K562 (cell line): ENCODE results near the gene RIOX2. TPM values are rescaled to one million over a fixed set of nuclear protein-coding genes. Genes with fewer than 3 reads are reported as not detected.

Source experiments
- ARID1B ChIP-seq: fragments of 450-650 bp; IDR thresholded peaks from 2 replicates; pipeline ENCODE4 v1.6.1; 2016; ENCODE audit warnings: antibody characterized with exemption, mild to moderate bottlenecking, inconsistent platforms
- BACH1 ChIP-seq: fragments of 200-800 bp; sonication (Bioruptor generic); IDR thresholded peaks from 2 replicates; pipeline ENCODE4 v1.6.1; 2016; ENCODE audit warnings: missing genetic modification characterization, missing compliant biosample characterization
- CBFA2T2 ChIP-seq: fragments of 450-650 bp; conservative IDR thresholded peaks from 2 replicates; pipeline ENCODE4 v1.6.1; 2017; ENCODE audit warnings: mild to moderate bottlenecking
- CEBPB ChIP-seq: fragments of 450-650 bp; IDR thresholded peaks from 2 replicates; pipeline ENCODE4 v1.6.1; 2016; ENCODE audit warnings: missing genetic modification characterization, missing compliant biosample characterization
- DMBX1 ChIP-seq: fragments of 250-450 bp; sonication (Bioruptor Pico); IDR thresholded peaks from 2 replicates; pipeline ENCODE4 v1.8.0; 2022; ENCODE audit warnings: inconsistent platforms, mild to moderate bottlenecking, moderate library complexity, borderline replicate concordance
- DPF2 ChIP-seq: fragments of 450-650 bp; IDR thresholded peaks from 2 replicates; pipeline ENCODE4 v1.6.1; 2016
- ETV5 ChIP-seq: sonication (generic); formaldehyde crosslinking; IDR thresholded peaks from 2 replicates; pipeline ENCODE4 v1.4.0; 2020; ENCODE audit warnings: low read depth, mild to moderate bottlenecking, missing genetic modification reagents
- FOXM1 ChIP-seq, 2 experiments: fragments of 450-650 bp in 1 of 2; sonication (generic) in 1 of 2; formaldehyde crosslinking in 1 of 2; IDR thresholded peaks; 2 replicates each; pipeline versions ENCODE4 v1.6.1 to v1.9.0; 2017 to 2022; ENCODE audit warnings: low read depth in 2 of 2, mild to moderate bottlenecking in 2 of 2, missing genetic modification reagents in 1 of 2, moderate library complexity in 1 of 2
- HDAC3 ChIP-seq: fragments of 450-650 bp; IDR thresholded peaks from 2 replicates; pipeline ENCODE4 v1.6.1; 2018; ENCODE audit warnings: borderline replicate concordance, mild to moderate bottlenecking, moderate library complexity; ENCODE audit not compliant: partially characterized antibody
- HMG20A ChIP-seq: fragments of 450-650 bp; formaldehyde crosslinking; conservative IDR thresholded peaks from 2 replicates; pipeline ENCODE4 v1.4.0; 2020; ENCODE audit warnings: mild to moderate bottlenecking, mixed read lengths
- HNRNPK ChIP-seq: fragments of 200-400 bp; formaldehyde crosslinking; IDR thresholded peaks from one replicate; pipeline ENCODE4 v1.6.1; 2018; ENCODE audit warnings: mild to moderate bottlenecking, low read depth, low read length; ENCODE audit not compliant: poor library complexity, severe bottlenecking
- KDM1A ChIP-seq, 2 experiments: fragments of 450-650 bp; IDR thresholded peaks; 2 replicates each; pipeline ENCODE4 v1.6.1; 2016; ENCODE audit warnings: mild to moderate bottlenecking in 2 of 2
- NR2C1 ChIP-seq, 2 experiments: fragments of 450-650 bp; IDR thresholded peaks; 2 replicates each; pipeline ENCODE4 v1.6.1; 2017; ENCODE audit warnings: mild to moderate bottlenecking in 2 of 2, antibody characterized with exemption in 1 of 2, inconsistent platforms in 1 of 2, missing compliant biosample characterization in 1 of 2, missing genetic modification characterization in 1 of 2
- PURB ChIP-seq: sonication (generic); formaldehyde crosslinking; IDR thresholded peaks from 2 replicates; pipeline ENCODE4 v1.9.0; 2021; ENCODE audit warnings: low read depth, mild to moderate bottlenecking, missing genetic modification reagents
- SMARCA4 ChIP-seq: fragments of 450-650 bp; IDR thresholded peaks from 2 replicates; pipeline ENCODE4 v1.6.1; 2016
- SOX6 ChIP-seq: fragments of 450-650 bp; IDR thresholded peaks from 2 replicates; pipeline ENCODE4 v1.6.1; 2014; ENCODE audit warnings: mild to moderate bottlenecking
- SPI1 ChIP-seq: IDR thresholded peaks from 2 replicates; pipeline ENCODE4 v1.6.1; 2011; ENCODE audit warnings: low read depth, low read length, control low read depth, borderline replicate concordance
- SRSF3 ChIP-seq: fragments of 200-400 bp; formaldehyde crosslinking; IDR thresholded peaks from 2 replicates; pipeline ENCODE4 v1.6.1; 2016; ENCODE audit warnings: mild to moderate bottlenecking, low read length, moderate library complexity; ENCODE audit not compliant: insufficient read depth
- STAT5A ChIP-seq: IDR thresholded peaks from 2 replicates; pipeline ENCODE4 v1.6.1; 2012; ENCODE audit warnings: low read length, inconsistent platforms, borderline replicate concordance
- TRIM24 ChIP-seq, 2 experiments: fragments of 450-650 bp; IDR thresholded peaks; 2 replicates each; pipeline ENCODE4 v1.6.1; 2016
- ZNF175 ChIP-seq: fragments of 200-800 bp; sonication (Bioruptor generic); IDR thresholded peaks from 2 replicates; pipeline ENCODE4 v1.6.1; 2016; ENCODE audit warnings: low read depth, mild to moderate bottlenecking, missing genetic modification characterization, missing compliant biosample characterization
- ZNF239 ChIP-seq: fragments of 250-450 bp; sonication (Bioruptor Pico); IDR thresholded peaks from 2 replicates; pipeline ENCODE4 v1.4.0; 2020; ENCODE audit warnings: mild to moderate bottlenecking
- ZNF76 ChIP-seq: fragments of 250-450 bp; sonication (Bioruptor Pico); IDR thresholded peaks from 2 replicates; pipeline ENCODE4 v1.4.0; 2020; ENCODE audit warnings: mild to moderate bottlenecking, moderate library complexity, borderline replicate concordance
- ZNF766 ChIP-seq: fragments of 200-800 bp; sonication (Bioruptor generic); conservative IDR thresholded peaks from 2 replicates; pipeline ENCODE4 v1.6.1; 2016; ENCODE audit warnings: missing genetic modification characterization, missing compliant biosample characterization
- polyA plus RNA-seq, 8 experiments: library from polyadenylated mRNA; depleted of rRNA in 4 of 8; stranded (reverse) in 5 of 8; unstranded in 3 of 8; fragments of >200 nt; fragmentation: Nextera tagmentation in 2 of 8; fragmentation: Illumina TruSeq in 1 of 8; extraction: Ambion mirVana in 2 of 8; extraction: Trizol in 1 of 8; gene quantifications; 2 replicates each; pipeline versions ENCODE4 v1.2.1 to v1.2.3, GENCODE V29; 2011 to 2014; ENCODE audit warnings: inconsistent platforms in 1 of 8, missing spikeins in 1 of 8
- total RNA-seq, 7 experiments: library from RNA; depleted of rRNA in 6 of 7; stranded (reverse); fragments of >200 nt in 6 of 7; fragmentation: Illumina TruSeq in 2 of 7; extraction: Trizol in 2 of 7; gene quantifications; 2 replicates each; pipeline versions ENCODE4 v1.2.1 to v1.2.3, GENCODE V29; 2011 to 2021; ENCODE audit warnings: low replicate concordance in 1 of 7
- TF ChIP-seq, protein P1 (sequence below), 2 experiments: fragments of 450-650 bp; conservative IDR thresholded peaks; 2 replicates each; pipeline ENCODE4 v1.6.1; 2017; ENCODE audit warnings: mild to moderate bottlenecking in 2 of 2, moderate library complexity in 2 of 2
- TF ChIP-seq, protein P2 (sequence below): fragments of 450-650 bp; IDR thresholded peaks from 2 replicates; pipeline ENCODE4 v1.6.1; 2016
- TF ChIP-seq, protein P3 (sequence below): fragments of 250-450 bp; sonication (Bioruptor Pico); IDR thresholded peaks from 2 replicates; pipeline ENCODE4 v1.5.0; 2021

Gene RIOX2
- total and polyA plus RNA-seq, 9 of the 15 experiments (the other 6 are each of a cell fraction or from before 2014, with no cell fraction given): 22.2 to 56.0 (median 32.6) TPM

DNA sequence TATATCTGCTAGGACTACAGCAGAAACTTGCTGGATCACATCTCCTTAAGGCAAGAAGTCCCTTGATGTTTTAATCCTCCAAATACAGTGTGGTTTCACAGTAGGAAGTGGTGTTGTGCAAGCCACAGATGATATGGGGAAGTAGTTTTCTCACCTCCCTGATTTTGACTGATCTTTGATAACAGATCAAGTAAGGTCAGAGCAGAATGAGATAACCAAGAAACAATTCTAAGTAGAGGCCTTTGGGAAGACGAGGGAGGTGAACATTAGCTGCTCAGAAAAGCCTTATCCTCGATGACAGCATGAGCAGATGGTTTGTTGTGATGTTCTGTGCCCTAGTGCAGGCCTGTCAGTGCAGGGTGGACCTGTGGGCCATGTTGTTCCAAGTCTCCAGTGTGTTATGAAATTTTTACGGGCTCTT lies 61.3 kb downstream of the RIOX2 start (continued):
- TF ChIP-seq CEBPB (tag) (peak; percentile 95), HNRNPK (no peak), SRSF3 (no peak), KDM1A (IDR thresholded peaks at IDR 0.05) (peak; percentile 95 to 98), PURB (CRISPR knock-in tag) (no peak), DMBX1 (CRISPR knock-in tag) (peak; percentile 73; the same call in 1 of the 2 replicates), BACH1 (no peak), TRIM24 (IDR thresholded peaks at IDR 0.05) (peak; percentile 66 to 76), ARID1B (peak; percentile 91), SOX6 (peak; percentile 89), DPF2 (peak; percentile 82), SMARCA4 (peak; percentile 73), HMG20A (CRISPR knock-in tag) (peak; percentile 59; the same call in 1 of the 2 replicates), ZNF239 (CRISPR knock-in tag) (no peak), SPI1 (peak; percentile 54; the same call in 1 of the 2 replicates), NR2C1 (IDR thresholded peaks at IDR 0.05) (no peak), NR2C1 (tag; IDR thresholded peaks at IDR 0.05) (peak; percentile 50; the same call in 1 of the 2 replicates), STAT5A (peak; percentile 73), ZNF175 (CRISPR knock-in tag) (no peak), ETV5 (CRISPR knock-in tag) (0 out of 2 replicates have a peak, but pooled peaks have one; percentile 32), CBFA2T2 (peak; percentile 78), FOXM1 (IDR thresholded peaks at IDR 0.05; ENCODE audit: low read depth) (peak; percentile 60), FOXM1 (CRISPR knock-in tag; IDR thresholded peaks at IDR 0.05; ENCODE audit: low read depth) (no peak), ZNF766 (CRISPR knock-in tag) (peak; percentile 54; the same call in 1 of the 2 replicates), ZNF76 (CRISPR knock-in tag) (no peak), HDAC3 (peak; percentile 46)
- TF ChIP-seq, protein P1, sequence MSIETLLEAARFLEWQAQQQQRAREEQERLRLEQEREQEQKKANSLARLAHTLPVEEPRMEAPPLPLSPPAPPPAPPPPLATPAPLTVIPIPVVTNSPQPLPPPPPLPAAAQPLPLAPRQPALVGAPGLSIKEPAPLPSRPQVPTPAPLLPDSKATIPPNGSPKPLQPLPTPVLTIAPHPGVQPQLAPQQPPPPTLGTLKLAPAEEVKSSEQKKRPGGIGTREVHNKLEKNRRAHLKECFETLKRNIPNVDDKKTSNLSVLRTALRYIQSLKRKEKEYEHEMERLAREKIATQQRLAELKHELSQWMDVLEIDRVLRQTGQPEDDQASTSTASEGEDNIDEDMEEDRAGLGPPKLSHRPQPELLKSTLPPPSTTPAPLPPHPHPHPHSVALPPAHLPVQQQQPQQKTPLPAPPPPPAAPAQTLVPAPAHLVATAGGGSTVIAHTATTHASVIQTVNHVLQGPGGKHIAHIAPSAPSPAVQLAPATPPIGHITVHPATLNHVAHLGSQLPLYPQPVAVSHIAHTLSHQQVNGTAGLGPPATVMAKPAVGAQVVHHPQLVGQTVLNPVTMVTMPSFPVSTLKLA (conservative IDR thresholded peaks at IDR 0.05): peak in 1 of 2 experiments; percentile 56; a peak in 2 of 4 replicates
- TF ChIP-seq, protein P2, sequence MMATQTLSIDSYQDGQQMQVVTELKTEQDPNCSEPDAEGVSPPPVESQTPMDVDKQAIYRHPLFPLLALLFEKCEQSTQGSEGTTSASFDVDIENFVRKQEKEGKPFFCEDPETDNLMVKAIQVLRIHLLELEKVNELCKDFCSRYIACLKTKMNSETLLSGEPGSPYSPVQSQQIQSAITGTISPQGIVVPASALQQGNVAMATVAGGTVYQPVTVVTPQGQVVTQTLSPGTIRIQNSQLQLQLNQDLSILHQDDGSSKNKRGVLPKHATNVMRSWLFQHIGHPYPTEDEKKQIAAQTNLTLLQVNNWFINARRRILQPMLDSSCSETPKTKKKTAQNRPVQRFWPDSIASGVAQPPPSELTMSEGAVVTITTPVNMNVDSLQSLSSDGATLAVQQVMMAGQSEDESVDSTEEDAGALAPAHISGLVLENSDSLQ: peak; percentile 9; the same call in 1 of the 2 replicates
- TF ChIP-seq, protein P3, sequence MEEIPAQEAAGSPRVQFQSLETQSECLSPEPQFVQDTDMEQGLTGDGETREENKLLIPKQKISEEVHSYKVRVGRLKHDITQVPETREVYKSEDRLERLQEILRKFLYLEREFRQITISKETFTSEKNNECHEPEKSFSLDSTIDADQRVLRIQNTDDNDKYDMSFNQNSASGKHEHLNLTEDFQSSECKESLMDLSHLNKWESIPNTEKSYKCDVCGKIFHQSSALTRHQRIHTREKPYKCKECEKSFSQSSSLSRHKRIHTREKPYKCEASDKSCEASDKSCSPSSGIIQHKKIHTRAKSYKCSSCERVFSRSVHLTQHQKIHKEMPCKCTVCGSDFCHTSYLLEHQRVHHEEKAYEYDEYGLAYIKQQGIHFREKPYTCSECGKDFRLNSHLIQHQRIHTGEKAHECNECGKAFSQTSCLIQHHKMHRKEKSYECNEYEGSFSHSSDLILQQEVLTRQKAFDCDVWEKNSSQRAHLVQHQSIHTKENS (CRISPR knock-in tag): no peak
